Stimulated activated naive CD8-positive, alpha-beta T cell treated with anti-CD3 and anti-CD28 coated beads, Interleukin-15, Interleukin-2, amounts not matched to agents 100 ng/mL and 50 ng/mL, for 24 hours (primary cell): ENCODE results near the gene FAM181A.
A peak's percentile ranks its signal among the peaks of the same experiment; 100 is the strongest.

Source experiments
- H3K27ac Mint-ChIP-seq: one replicate; pipeline ENCODE4 v1.8.0; 2021; ENCODE audit warnings: mild to moderate bottlenecking, mixed read lengths
- H3K27me3 Mint-ChIP-seq: one replicate; pipeline ENCODE4 v1.8.0; 2021; ENCODE audit warnings: mixed read lengths
- H3K36me3 Mint-ChIP-seq: one replicate; pipeline ENCODE4 v1.8.0; 2021; ENCODE audit warnings: low read depth, mixed read lengths
- H3K4me1 Mint-ChIP-seq: one replicate; pipeline ENCODE4 v1.8.0; 2021; ENCODE audit warnings: low read depth, mixed read lengths
- H3K4me3 Mint-ChIP-seq: one replicate; pipeline ENCODE4 v1.8.0; 2021; ENCODE audit warnings: mild to moderate bottlenecking, mixed read lengths
- H3K9me3 Mint-ChIP-seq: one replicate; pipeline ENCODE4 v1.8.0; 2021; ENCODE audit warnings: mixed read lengths

Gene FAM181A

DNA sequence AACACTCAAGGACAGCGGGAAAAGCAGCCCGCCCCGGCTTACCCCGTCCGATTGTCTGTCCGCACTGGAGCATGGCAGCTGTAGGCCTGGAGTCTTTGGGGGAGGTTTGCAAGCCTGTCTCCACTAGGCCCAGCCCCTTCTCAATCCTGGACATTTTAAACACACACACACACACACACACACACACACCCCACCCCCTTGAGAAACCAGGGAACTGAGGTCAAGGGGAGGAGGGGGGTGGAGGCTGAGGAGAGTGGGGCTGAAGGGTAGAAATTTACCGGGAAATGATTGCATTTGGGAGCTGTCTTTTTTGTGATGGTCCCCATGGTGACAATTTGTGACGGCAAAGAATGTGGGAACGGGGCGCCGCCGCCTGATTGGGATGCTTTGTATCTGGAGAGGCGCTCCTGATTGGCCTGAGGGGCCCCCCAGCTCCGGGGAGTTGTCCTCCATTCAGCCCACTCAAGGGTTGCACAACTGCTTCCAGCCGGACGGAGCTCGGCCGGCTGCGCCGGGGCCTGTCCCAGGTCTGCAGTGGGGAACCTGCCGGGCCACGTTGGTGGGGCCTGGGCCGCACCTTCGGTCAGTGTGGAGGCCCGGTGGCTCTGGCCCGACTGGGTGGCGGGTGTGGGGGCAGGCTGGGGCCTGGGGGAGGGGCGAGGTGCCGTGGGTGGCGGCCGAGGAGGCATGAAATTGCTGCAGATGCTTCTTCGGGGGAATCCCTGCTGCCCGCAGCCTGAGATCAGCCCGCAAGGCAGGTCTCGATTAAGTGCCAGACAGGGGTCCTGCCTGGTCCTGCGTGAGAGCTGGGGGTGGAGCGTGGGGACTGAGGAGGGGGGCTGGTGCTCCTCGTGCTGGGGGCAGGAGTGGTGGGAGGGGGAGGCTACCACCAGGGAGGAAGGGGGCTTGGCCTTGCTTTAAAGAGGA is at the start of gene FAM181A:
Gene FAM181A, plus strand, starts transcription at position 472 of the 927 bp plus-strand sequence. CDS start 942 bp downstream, outside the sequence.
- Mint-ChIP-seq H3K27ac (no peak within 1 kb of the TSS), H3K4me3 (no peak within 1 kb of the TSS), H3K9me3 (no peaks in the 10 kb centered on the region), H3K4me1 (no peaks in the 10 kb centered on the region), H3K27me3 (no peaks in the 10 kb centered on the region), H3K36me3 (no peaks in the 10 kb centered on the region)

DNA sequence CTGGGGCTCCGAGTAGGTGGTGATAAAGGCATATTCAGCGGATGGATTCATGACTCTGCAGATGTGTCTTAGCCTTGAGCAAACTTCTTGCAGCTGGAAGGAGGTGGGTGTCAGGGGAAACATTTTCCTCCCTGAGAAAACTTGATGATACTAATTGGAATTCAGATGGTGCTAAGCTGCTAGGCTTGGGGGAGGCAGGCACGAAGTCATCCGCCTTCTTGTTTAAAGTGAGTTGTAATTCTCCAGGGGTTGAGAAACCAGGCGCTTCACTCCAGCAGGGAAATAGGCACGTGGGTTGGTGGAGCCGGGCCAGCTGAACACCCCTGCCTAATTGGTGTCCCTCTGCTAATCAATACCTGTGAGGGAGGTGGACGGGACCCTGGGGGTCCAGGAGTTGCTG is 48.9 kb upstream of the FAM181A start:
- H3K27me3 Mint-ChIP-seq: peaks cover 10% of the 10 kb centered on the region
- H3K9me3 Mint-ChIP-seq: no peaks in the 10 kb centered on the region
- H3K4me3 Mint-ChIP-seq: no peak overlapping the region
- H3K27ac Mint-ChIP-seq: no peak overlapping the region
- no peaks in the 10 kb centered on the region for H3K36me3 Mint-ChIP-seq
- H3K4me1 Mint-ChIP-seq: no peaks in the 10 kb centered on the region

DNA sequence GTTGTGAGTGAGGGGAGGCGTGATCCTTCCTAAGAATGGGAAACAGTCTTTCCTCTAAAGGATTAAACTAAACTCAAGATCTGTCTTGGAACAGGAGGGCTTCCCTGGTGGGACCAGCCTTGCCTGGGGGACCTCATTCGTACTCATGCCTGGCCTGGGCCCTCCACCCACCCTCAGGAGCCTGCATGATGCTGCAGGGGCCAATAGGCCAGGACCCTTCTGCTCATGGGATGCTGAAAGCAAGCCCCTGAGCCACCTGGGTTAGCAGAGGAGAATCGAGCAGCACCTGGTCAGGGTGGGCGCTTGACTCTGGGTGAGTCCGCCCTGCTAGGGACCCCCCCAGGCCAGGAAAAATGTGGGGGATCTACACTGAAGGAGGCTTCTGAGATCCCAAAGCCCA is 48.3 kb upstream of the FAM181A start:
- Mint-ChIP-seq H3K27ac (no peak overlapping the region), H3K9me3 (no peaks in the 10 kb centered on the region), H3K4me3 (no peak overlapping the region), H3K36me3 (no peaks in the 10 kb centered on the region), H3K4me1 (no peaks in the 10 kb centered on the region), H3K27me3 (peaks cover 9% of the 10 kb centered on the region)

DNA sequence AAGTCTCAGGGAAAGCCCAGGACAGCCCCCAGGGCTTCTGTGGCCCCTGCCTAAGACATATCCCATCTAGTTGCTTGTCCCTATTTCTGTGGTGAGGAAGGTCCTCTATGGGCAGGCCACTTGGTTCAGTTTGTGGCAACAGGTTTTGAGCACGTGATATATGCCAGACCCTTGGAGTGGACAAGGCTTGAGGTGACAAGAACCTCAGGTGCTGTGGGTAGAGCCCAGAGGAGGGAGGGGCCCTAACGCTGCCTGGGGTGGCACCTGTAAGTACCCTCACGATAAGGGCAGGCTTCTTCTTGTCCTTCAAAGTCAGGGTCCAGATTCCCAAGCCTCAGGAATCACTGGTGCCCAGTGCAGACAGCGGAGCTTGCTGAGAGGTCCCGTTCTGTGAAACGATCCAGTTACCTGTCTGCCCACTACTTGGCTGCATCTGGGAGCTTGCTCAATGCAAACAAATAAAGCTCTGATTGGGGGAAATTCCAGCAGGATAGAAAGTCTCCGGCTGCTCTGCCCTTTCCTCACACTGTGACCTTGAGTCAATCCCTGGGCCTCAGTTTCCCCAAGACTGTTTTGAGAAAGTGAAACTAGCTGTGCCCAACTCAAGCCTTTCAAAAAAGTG is 47.7 kb upstream of the FAM181A start:
- Mint-ChIP-seq H3K4me1 (no peaks in the 10 kb centered on the region), H3K36me3 (no peaks in the 10 kb centered on the region), H3K4me3 (no peak overlapping the region), H3K27ac (no peak overlapping the region), H3K9me3 (no peaks in the 10 kb centered on the region), H3K27me3 (peaks cover 3% of the 10 kb centered on the region)

DNA sequence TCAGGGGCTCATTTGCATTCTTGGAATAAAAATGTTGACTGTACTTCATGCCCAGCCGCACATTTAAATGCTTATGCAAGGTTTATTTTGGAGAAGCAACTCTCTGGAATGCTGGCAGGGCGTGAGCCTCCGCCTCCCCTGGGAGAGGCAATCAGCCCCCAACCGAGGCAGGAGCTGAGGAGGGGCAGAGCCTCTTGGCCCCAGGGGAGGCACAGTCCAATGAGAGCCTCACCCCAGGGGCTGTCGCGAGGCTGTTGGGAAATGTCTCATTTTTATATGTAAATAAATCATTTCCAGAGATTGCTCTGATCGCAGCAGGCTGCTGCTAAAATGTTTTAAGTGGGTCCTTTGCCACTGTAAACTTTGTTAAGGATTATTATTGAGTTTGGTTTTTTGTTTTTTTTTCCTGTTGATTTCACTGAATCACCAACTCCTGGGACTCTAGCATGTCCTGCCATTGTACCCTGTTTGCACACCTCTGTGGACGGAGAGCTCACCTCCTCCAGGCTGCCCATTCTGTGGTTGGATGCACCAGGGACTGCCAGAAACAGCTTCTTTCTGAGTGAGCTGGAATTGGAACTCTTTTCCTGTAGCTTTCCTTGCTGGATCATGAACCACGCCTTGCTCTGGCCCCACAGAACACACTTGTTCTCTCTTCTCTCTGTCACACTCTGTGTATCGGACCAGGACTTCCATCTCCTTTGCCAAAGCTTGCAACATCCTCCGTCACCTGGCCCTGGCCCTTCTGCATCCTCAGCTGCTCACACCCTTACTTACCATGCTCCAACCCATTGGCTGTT is 46.9 kb upstream of the FAM181A start:
- H3K27me3 Mint-ChIP-seq: peaks cover 5% of the 10 kb centered on the region
- H3K4me1 Mint-ChIP-seq: no peaks in the 10 kb centered on the region
- no peaks in the 10 kb centered on the region for H3K36me3 Mint-ChIP-seq
- no peak overlapping the region for H3K27ac Mint-ChIP-seq
- no peak overlapping the region for H3K4me3 Mint-ChIP-seq
- H3K9me3 Mint-ChIP-seq: no peaks in the 10 kb centered on the region

DNA sequence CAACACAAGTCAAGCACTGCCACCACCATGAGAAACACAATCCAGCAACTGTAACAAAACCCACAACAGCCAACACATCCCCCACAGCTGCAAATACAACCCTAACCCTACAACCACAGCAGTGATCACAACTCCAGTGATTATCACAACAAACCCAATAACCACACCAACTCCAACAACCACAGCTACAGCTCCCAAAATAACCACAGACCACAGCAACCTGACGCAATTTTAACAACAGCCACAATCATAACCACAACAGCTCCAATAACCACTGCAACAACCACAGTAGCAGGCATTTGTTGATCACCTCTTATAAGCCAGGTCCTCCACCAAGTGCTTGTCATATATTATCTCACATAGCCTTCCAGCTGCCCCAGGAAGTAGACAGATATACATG is 42.2 kb upstream of the FAM181A start:
- Mint-ChIP-seq H3K4me3 (no peak overlapping the region), H3K27ac (peak overlapping the region; percentile 46), H3K9me3 (peaks cover 6% of the 10 kb centered on the region), H3K36me3 (no peaks in the 10 kb centered on the region), H3K4me1 (no peaks in the 10 kb centered on the region), H3K27me3 (peaks cover 16% of the 10 kb centered on the region)

DNA sequence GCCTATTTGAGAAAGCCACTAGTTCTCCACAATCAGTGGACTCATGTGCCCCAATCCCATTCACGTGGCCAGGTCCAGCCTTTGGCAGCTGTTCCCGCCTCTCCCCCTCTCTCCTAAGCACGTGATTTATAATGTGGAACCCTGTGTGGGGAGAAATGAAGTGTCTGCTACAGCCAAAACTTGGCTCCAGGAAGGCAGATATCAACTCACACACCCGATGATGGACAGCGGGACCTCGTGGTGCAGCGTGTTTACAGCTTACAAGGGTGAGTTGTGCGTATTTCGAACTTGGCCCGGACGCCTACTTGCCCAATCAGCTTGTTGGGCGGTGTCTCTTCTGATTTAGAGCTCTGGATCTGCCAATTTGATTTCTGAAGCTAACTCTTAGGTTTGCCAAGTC is 38.1 kb upstream of the FAM181A start:
- Mint-ChIP-seq H3K9me3 (peaks cover 6% of the 10 kb centered on the region), H3K4me3 (no peak overlapping the region), H3K36me3 (no peaks in the 10 kb centered on the region), H3K27ac (no peak overlapping the region), H3K4me1 (no peaks in the 10 kb centered on the region), H3K27me3 (peaks cover 16% of the 10 kb centered on the region)

DNA sequence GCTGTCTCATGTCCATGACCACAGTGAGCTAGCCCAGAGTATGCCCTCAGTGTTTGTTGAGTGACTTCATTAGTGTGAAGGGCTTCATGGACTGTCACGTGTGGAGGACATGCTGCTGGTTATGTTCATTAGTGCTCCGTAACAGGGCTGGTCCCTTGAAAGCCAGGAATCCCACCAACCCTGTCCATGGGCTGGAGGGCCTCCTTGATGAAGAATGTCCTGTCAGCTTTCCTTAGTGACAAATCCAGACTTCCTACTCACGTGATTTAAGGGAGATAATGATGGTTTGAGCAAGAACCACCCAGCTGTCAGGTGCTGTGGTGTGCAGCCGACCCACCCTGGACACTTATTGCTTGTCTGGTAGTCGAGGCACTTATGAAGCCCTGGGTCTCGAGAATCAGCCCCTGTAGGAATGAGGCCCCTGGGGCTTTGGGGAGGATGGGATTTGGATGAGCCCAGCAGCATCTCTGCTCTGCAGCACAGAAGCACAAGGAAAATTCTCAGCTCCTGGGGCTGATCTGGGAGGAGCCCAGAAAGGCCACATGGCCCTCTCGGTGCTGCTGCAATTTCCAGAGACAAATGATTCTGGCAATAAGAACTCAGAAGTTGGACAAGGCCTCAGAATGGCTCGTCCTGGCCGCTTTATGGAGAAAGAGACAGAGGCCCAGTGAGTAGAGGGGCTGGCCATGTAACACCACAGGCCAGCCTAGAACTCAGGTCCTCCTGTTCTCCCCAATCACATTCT is 37.2 kb upstream of the FAM181A start:
- H3K27me3 Mint-ChIP-seq: peaks cover 14% of the 10 kb centered on the region
- no peak overlapping the region for H3K4me3 Mint-ChIP-seq
- no peaks in the 10 kb centered on the region for H3K36me3 Mint-ChIP-seq
- no peak overlapping the region for H3K27ac Mint-ChIP-seq
- H3K4me1 Mint-ChIP-seq: no peaks in the 10 kb centered on the region
- H3K9me3 Mint-ChIP-seq: peaks cover 6% of the 10 kb centered on the region

DNA sequence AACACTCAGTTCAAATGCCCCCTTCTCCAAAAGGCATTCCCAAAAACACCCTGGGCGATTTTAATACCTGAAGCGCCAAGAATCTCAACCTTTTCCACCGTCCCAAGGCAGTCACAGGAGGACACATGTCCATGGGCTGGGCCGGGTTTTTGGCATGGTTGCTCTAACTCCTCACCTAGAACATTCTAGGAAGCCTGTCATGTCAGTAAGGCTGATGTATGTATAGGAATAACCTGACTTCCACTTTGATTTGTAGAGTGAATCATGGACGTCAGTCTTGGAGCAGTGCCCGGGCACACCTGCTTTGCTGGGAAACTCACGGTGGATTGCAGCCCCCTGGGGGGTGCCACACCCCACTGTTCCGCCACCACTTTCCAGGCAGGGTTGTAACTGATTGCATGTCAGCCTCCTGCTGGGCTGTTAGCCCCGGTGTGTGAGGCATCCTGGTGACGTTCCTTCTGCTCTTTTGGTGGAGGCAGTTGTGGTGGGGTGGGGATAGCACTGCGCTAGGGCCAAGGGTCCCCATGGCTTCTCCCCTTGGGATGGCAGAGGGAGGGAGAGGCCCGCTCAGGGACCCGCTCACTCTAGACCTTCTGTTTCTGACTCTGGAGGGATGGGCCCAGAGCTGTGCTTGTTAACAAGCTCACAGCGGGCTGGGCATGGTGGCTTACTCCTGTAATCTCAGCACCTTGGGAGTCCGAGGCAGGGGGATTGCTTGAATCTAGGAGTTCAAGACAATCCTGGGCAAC is 35.2 kb upstream of the FAM181A start:
- Mint-ChIP-seq H3K4me3 (no peak overlapping the region), H3K27me3 (peaks cover 10% of the 10 kb centered on the region), H3K27ac (no peak overlapping the region), H3K4me1 (no peaks in the 10 kb centered on the region), H3K36me3 (no peaks in the 10 kb centered on the region), H3K9me3 (no peaks in the 10 kb centered on the region)

DNA sequence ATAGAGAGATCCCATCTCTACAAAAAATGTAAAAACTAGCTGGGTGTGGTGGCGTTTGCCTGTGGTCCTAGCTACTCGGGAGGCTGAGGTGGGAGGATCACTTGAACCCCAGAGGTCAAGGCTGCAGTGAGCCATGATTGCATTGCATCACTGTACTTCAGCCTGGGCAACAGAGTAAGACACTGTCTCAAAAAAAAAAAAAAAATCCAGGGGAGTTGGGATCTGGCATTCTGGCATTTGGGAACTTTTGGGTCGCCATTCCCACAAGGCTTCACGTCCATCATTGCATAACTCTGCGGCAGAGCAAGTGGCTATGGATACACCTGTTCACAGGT is 34.7 kb upstream of the FAM181A start:
- Mint-ChIP-seq H3K9me3 (no peaks in the 10 kb centered on the region), H3K4me1 (no peaks in the 10 kb centered on the region), H3K27ac (no peak overlapping the region), H3K27me3 (peaks cover 4% of the 10 kb centered on the region), H3K4me3 (no peak overlapping the region), H3K36me3 (no peaks in the 10 kb centered on the region)

DNA sequence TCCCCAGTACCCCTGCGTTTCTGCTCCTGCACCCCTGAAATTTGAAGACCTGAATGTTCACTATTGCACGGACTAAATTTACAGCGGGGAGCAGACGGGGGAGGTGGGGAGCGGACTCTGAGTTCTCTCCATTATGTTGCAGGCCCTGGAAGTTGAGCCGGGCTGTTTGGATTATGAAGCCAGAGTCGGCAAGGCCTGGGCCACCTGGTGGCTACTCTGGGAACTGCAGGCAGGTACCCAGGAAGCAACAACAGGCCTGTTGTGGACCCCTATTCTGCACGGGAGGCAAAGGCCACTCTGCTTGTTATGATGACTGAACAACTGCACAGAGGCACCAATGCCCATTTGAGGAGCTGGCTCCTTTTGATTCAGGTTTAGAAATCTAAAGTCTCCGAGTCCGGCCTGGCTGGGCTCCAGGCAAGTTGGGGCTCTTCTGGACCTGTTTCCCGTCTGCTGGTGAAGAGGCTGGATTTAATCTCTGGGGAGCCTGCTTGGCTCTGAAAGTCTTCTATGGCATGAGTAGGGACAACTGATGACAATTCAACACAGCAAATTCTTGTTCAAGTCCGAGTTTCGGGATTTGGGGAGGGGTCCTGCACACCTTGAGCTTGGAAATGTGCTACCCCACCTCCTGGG is 34.1 kb upstream of the FAM181A start:
- no peaks in the 10 kb centered on the region for H3K4me1 Mint-ChIP-seq
- H3K4me3 Mint-ChIP-seq: no peak overlapping the region
- H3K9me3 Mint-ChIP-seq: no peaks in the 10 kb centered on the region
- peaks cover 4% of the 10 kb centered on the region for H3K27me3 Mint-ChIP-seq
- no peaks in the 10 kb centered on the region for H3K36me3 Mint-ChIP-seq
- H3K27ac Mint-ChIP-seq: no peak overlapping the region

DNA sequence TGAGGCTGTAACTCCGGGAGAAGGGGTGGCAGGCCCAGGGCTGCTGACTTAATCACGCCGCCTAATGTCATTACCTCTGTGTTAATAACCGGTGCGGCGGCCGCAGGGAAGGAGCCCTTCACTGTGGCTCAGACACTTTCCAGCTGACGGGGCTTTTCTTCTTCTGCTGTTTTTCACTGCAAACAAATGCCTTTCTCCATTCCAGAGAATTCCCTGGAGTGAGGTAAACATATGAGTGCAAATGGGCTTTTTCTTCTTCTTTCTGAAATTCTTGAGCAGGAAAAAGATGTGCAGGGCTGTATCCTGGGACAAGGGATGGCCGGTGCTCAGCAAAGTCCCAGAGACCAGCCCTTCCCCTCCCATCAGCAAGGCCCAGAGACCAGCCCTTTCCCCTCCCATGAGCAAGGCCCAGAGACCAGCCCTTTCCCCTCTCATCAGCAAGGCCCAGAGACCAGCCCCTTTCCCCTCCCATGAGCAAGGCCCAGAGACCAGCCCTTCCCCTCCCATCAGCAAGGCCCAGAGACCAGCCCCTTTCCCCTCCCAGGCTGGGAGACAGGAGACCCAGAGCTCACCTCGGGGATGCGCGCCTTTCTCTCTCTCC is 33.4 kb upstream of the FAM181A start:
- no peaks in the 10 kb centered on the region for H3K36me3 Mint-ChIP-seq
- no peak overlapping the region for H3K4me3 Mint-ChIP-seq
- H3K27ac Mint-ChIP-seq: no peak overlapping the region
- peaks cover 4% of the 10 kb centered on the region for H3K27me3 Mint-ChIP-seq
- no peaks in the 10 kb centered on the region for H3K4me1 Mint-ChIP-seq
- H3K9me3 Mint-ChIP-seq: no peaks in the 10 kb centered on the region

DNA sequence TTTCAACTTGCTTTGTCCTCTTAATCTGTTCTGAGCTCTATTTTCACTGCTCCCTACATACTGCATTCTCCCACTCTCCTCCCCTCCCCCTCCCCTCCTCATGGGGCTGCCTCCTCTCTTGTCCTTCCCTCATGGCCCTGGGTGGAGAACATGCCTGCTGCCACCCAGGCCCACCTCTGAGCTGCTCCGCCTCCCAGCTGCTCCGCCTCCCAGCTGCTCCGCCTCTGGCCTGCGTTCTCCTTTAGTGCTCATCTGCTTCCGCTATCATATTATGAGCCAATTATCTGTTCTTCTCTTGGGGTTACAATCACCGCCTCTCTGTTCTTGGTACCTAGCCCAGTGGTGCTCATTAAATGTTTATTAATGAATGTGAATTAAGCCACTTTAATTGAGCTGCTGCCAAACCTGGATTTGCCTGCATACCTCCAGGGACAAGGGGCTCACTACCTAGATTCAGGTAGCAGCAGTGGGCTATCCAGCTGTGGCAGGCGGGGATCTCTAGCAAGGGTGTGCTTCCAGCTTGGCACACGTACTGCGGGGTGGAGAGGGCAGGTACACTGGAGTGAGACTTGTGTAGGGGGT is 32.0 kb upstream of the FAM181A start:
- no peak overlapping the region for H3K4me3 Mint-ChIP-seq
- no peaks in the 10 kb centered on the region for H3K27me3 Mint-ChIP-seq
- H3K9me3 Mint-ChIP-seq: no peaks in the 10 kb centered on the region
- no peak overlapping the region for H3K27ac Mint-ChIP-seq
- no peaks in the 10 kb centered on the region for H3K4me1 Mint-ChIP-seq
- no peaks in the 10 kb centered on the region for H3K36me3 Mint-ChIP-seq
